GM19328 (cell line): ENCODE data around the gene LPAR5.
"Not testable (repeated sequence)": the region's sequence is repeated elsewhere in the genome, so short reads cannot be mapped to it uniquely, and the experiment has no call there.

Source experiments
- ATAC-seq: cut with Tn5 transposase; IDR thresholded peaks from one replicate; pipeline ENCODE4 v1.9.1; 2021; ENCODE audit warnings: mild to moderate bottlenecking, moderate library complexity; ENCODE audit not compliant: unreplicated experiment

LPAR5 gene

DNA sequence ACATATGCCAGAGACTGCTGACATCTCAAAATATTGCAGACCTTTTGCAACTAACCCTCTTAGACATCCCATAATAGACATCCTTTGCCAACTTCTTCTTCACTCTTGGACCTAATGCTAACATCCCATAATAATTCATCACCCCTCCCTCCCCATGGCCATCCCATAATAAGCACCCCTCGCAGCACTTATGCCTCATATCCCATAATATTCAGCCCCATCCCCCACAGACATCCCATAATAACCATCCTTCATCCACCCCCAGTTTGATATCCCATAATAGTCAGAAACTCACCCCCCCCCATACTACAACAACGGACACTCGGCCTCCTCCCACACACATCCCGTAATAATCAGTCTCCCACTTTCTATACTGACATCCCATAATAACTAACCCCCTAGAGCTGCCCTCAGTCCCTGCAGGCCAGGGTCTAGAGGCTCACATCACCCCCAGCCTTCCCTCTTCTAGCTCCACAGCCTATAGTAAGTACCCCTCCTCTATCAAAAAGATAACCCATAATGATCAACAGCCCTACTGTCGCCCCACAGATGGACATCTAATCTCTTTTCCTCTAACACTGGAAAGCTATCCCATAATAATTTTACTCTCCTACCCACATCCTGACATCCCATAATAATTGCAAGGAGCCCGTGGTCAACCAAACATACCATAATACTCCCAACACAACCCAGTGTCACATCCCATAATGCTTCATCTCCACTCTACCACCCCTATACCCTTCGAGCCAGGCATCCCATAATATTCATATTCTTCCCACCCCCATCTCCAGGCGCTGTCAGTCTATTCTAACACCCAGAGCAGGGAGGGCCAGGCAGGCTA is 27.8 kb downstream of the LPAR5 start:
- no peak for ATAC-seq

DNA sequence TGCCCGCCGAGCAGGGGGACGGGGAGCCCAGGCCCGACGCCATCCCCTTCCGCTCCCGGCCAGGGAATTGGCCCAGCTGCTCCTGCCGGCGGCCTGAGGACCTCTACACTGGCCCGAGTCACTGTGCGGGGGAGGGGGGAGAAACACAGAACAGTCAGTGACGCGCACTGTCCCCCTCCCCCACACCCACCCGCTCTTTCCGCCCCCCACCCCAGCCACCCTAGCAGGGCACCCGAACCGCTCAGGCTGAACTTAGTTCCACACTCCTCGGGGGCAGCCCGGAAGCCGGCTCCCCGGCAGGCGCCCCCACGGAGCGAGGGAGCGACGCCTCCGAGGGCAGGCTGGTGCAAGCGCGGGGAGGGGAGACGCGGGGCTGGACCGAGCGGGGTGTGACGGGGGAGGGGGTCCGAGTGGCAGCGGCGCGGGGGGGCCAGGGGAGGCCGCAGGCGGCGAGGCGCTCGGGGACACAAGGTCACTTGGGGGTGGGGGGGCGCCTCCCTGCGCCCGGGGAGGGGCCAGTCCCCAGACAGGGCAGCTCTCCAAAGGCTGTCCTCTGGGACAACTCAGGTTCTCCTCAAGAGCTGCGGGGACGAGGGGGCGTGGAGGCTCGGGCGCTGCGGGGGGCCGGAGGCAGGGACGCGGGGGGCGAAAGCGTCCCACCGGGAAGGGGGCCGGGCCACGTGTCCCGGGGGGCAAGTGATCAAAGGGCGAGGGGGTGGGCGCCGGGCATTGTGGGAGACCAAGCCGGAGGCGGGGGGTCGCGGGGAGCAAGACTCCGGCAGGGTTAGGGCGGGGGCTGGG is 29.2 kb downstream of the LPAR5 start:
- no peak for ATAC-seq

GRCh38 chr12:6605421-6606330 is 30.1 kb downstream of the LPAR5 start:
- no peak for ATAC-seq

- ATAC-seq = no peak
Observed at GRCh38 chr12:6604259-6605029, 31.3 kb downstream of the LPAR5 start.

DNA sequence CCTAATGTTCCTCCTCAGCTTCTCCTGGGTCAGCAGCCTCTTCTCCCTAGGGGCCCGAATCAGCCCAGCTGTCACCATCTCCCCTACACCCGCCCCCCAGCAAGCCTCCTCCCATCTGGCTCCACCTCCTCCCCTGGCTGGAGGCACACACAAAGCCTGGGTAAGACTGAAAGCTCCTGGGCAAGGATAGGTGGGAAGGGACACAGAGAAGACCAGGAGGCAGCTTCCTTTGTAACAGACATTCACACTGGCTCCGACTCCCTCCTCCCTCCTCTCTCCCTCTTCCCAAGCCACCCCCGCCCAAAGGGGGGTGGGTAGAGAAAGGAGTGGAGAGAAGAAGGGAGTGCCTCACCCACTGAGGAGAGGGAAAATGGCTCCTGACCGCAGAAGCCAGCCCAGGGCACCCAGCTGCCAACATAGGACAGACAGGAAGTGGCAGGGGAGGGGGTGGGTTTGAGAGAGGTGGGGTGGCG is 32.6 kb downstream of the LPAR5 start:
- ATAC-seq = no peak

DNA sequence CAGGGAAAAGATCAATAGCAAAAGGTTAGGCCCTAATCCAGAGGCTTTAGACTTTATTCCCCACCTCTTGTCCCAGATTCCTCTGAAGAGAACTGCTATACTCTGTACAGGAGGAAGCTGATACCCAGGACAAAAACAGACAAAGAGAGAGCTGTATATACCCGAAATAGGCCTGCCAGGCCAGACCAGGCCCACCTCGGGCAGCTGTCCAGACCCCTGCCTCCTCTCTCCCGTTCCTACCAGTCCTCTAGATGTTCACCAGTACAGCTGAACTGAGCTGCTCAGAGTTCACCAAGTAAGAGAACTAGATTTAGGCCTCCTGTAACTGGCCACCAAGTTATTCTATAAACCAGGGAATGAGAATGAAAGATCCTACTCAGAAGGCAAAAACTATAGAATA is 33.2 kb downstream of the LPAR5 start:
- no peak for ATAC-seq

GRCh38 chr12:6595673-6596072 is 40.1 kb downstream of the LPAR5 start:
- not testable (repeated sequence) for ATAC-seq

GRCh38 chr12:6592087-6592486 is 43.7 kb downstream of the LPAR5 start:
- ATAC-seq = no peak

DNA sequence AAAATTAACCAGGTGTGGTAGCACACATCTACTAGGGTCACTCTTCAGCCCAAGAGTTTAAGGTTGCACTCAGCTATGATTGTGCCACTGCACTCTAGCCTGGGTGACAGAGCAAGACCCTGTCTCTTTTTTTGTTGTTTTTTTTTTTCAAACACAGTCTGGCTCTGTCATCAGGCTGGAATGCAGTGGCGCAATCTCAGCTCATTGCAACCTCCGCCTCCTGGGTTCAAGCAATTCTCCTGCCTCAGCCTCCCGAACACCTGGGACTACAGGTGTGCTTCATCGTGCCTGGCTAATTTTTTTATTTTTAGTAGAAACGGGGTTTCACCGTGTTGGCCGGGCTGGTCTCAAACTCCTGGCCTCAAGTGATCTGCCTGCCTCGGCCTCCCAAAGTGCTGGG is 49.2 kb downstream of the LPAR5 start:
- ATAC-seq = not testable (repeated sequence)

DNA sequence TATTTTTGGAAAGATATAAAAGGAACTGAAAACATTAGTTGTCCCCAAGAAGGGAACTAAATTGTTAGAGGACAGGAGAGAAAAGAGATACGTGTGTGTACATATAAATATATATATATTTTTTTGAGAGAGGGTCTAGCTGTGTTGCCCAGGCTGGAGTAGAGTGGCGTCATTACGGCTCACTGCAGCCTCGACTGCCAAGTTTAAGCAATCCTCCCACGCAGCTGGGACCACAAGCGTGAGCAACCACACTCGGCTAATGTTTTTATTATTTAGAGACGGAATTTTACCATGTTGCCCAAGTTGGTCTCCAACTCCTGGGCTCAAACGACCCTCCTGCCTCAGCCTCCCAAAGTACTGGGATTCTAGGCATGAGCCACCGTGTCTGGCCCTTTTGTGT is 51.5 kb downstream of the LPAR5 start:
- ATAC-seq = no peak

- ATAC-seq = no peak
Observed at GRCh38 chr12:6582959-6583358, 52.8 kb downstream of the LPAR5 start.

- no peak for ATAC-seq
Observed at GRCh38 chr12:6582196-6582595, 53.6 kb downstream of the LPAR5 start.

DNA sequence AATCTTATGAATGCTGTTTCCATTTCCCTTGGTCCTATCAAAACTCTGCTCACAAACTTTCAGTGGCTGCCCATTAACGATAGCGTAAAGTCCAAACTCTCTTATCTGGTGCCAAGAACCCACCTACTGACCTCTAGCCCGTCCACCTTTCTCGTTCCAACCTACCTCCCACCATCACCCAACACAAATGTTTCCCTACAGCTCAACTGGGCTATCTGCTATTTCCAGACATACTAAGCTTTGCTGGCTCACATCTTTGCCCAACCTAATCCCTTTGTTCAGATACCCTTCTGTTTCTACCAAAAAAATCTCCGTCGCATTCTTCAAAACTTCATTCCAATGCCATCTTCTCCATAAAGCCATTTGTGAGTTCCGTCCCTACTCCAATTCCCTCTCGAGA is 60.1 kb downstream of the LPAR5 start:
- ATAC-seq = no peak

DNA sequence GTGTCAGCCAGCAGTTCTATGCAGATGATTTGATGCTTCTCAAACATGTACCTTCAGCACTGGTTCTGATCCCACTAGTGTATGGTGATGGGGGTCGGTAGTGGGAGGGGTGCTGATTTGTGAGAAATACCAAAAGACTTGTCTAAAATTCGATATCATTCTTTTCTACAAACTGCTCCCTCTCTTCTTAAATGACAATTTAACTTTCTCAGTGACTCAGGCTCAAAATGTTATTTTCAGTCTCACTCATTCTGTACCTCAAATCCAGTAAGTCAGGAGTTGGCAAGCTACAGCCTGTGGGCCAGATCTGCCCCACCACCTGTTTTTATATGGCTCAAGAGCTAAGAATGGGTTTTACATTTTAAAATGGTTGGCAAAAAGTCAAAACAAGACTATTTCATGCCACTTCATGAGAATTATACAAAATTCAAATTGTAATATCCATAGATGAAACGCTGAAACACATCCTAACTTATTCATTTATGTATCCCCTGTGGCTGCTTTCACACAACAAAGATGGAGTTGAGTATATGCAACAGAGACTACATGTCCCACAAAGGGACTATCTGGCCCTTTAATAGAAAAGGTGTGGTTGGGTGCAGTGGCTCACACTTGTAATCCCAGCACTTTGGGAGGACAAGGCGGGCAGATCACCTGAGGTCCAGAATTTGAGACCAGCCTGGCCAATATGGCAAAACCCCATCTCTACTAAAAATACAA is 61.0 kb downstream of the LPAR5 start:
- no peak for ATAC-seq

DNA sequence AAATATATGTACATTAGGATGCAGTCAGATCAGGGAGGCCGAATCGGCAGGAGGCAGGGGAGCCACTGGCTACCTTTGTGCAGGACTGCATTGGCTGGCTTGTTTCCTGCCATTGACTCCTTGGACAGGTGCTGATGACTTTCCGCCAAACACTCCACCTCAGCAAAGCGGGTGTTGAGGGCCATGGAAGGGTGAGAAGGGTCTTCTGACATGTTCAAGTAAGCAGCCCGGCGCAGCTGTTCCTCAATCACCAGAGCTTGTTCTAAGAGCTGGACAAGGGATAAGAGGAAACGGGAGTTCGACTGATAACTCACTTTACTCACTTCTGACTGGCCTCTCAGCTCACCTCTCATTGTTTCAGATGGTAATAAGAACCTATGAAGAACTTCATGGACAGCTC is 62.8 kb downstream of the LPAR5 start:
- no peak for ATAC-seq

GRCh38 chr12:6570264-6570887 is 65.4 kb downstream of the LPAR5 start:
- no peak for ATAC-seq

- no peak for ATAC-seq
Observed at GRCh38 chr12:6569786-6570185, 66.0 kb downstream of the LPAR5 start.

GRCh38 chr12:6569312-6569711 is 66.4 kb downstream of the LPAR5 start:
- no peak for ATAC-seq
